ENCODE data around the gene GMPR.
"Not testable (repeated sequence)": the region's sequence is repeated elsewhere in the genome, so short reads cannot be mapped to it uniquely, and the experiment has no call there.

Gene GMPR

GRCh38 chr6:16248271-16248853, 10.0 kb downstream of the GMPR start:
- no peak for DNase-seq (ENCODE audit: low spot score)

- DNase-seq (ENCODE audit: low spot score) = peak; percentile 77
Observed at GRCh38 chr6:16249971-16250370, 11.6 kb downstream of the GMPR start.

GRCh38 chr6:16251706-16252105, 13.3 kb downstream of the GMPR start:
- no peak for DNase-seq (ENCODE audit: low spot score)

- no peak for DNase-seq (ENCODE audit: low spot score)
Observed at GRCh38 chr6:16252686-16253299, 14.4 kb downstream of the GMPR start.

- DNase-seq (ENCODE audit: low spot score) = no peak
Observed at GRCh38 chr6:16253399-16254144, 15.2 kb downstream of the GMPR start.

- no peak for DNase-seq (ENCODE audit: low spot score)
Observed at GRCh38 chr6:16254535-16254934, 16.1 kb downstream of the GMPR start.

GRCh38 chr6:16256781-16257180, 18.4 kb downstream of the GMPR start:
- no peak for DNase-seq (ENCODE audit: low spot score)

GRCh38 chr6:16257999-16258708, 19.8 kb downstream of the GMPR start:
- DNase-seq (ENCODE audit: low spot score) = peak; percentile 48

GRCh38 chr6:16258709-16259075, 20.3 kb downstream of the GMPR start:
- no peak for DNase-seq (ENCODE audit: low spot score)

- DNase-seq (ENCODE audit: low spot score) = not testable (repeated sequence)
Observed at GRCh38 chr6:16259604-16260003, 21.2 kb downstream of the GMPR start.

GRCh38 chr6:16260602-16261001, 22.2 kb downstream of the GMPR start:
- DNase-seq (ENCODE audit: low spot score) = not testable (repeated sequence)

- DNase-seq (ENCODE audit: low spot score) = not testable (repeated sequence)
Observed at GRCh38 chr6:16262773-16263172, 24.4 kb downstream of the GMPR start.

GRCh38 chr6:16263464-16264099, 25.2 kb downstream of the GMPR start:
- DNase-seq (ENCODE audit: low spot score) = not testable (repeated sequence)

- no peak for DNase-seq (ENCODE audit: low spot score)
Observed at GRCh38 chr6:16264785-16265184, 26.4 kb downstream of the GMPR start.

- no peak for DNase-seq (ENCODE audit: low spot score)
Observed at GRCh38 chr6:16265351-16266341, 27.3 kb downstream of the GMPR start.

GRCh38 chr6:16267428-16268263, 29.3 kb downstream of the GMPR start:
- DNase-seq (ENCODE audit: low spot score) = no peak

GRCh38 chr6:16269442-16270070, 31.2 kb downstream of the GMPR start:
- DNase-seq (ENCODE audit: low spot score) = not testable (repeated sequence)

- DNase-seq (ENCODE audit: low spot score) = no peak
Observed at GRCh38 chr6:16270178-16270794, 31.9 kb downstream of the GMPR start.

- no peak for DNase-seq (ENCODE audit: low spot score)
Observed at GRCh38 chr6:16271428-16271827, 33.0 kb downstream of the GMPR start.

Data from pons (tissue), 1 donor.